ENCODE measurements around the gene GPSM1. TPM values are rescaled to one million over a fixed set of nuclear protein-coding genes. Genes with fewer than 3 reads are reported as not detected.

The GPSM1 gene
- total and polyA plus RNA-seq, 8 donors: 3.5 to 17.4 (median 12.1) TPM

GRCh38 chr9:136292591-136293448 lies 34.5 kb upstream of the GPSM1 start:
- H3K27me3 ChIP-seq: peaks cover 0 to 62% (median 6%) of the 10 kb centered on the region in 3 donors
- H3K4me1 ChIP-seq: peaks cover 0 to 31% (median 21%) of the 10 kb centered on the region in 4 donors
- intact Hi-C loops (cut with DNase I; ENCODE audit: low total_unique reads): no loop called here
- peak; percentile 43 to 61 for DNase-seq
- TF ChIP-seq POLR2AphosphoS5 (IDR thresholded peaks at IDR 0.05): no peak
- no peak for TF ChIP-seq EP300 (IDR thresholded peaks at IDR 0.05)
- TF ChIP-seq CTCF (IDR thresholded peaks at IDR 0.05): no peak
- no peak for TF ChIP-seq POLR2A (IDR thresholded peaks at IDR 0.05)
- H3K9me3 ChIP-seq: no peaks in the 10 kb centered on the region
- H3K36me3 ChIP-seq: no peaks in the 10 kb centered on the region
- no peak overlapping the region for H3K4me3 ChIP-seq
- WGBS, 5 donors: 46 to 65% (median 51%) methylated on average over 19 to 34 of the region's 34 CpGs
- no peak overlapping the region for H3K27ac ChIP-seq

DNA sequence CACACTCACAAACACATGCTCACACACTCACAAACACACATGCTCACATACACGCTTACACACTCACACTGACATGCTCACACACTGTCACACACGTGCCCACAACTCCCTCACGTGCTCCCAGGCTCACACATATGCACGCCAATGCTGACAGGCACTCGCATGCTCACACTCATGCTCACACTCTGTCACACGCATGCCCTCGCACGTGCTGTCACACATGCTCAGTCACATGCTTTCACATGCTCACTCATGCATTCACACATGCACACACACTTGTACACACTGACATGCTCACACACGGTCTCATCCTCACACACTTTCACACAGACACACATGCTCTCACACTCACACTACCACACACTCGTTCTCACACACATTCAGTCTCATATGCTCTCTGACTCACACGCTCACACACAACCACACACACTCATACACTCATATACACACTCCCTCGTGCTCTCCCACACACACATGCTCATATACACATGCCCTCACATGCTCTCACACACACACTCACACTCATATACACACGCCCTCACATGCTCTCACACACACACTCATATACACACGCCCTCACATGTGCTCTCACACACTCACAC lies 33.8 kb upstream of the GPSM1 start:
- TF ChIP-seq POLR2A (IDR thresholded peaks at IDR 0.05) (no peak), POLR2AphosphoS5 (IDR thresholded peaks at IDR 0.05) (no peak), CTCF (IDR thresholded peaks at IDR 0.05) (no peak), EP300 (IDR thresholded peaks at IDR 0.05) (no peak)
- H3K27ac ChIP-seq: no peak overlapping the region
- H3K36me3 ChIP-seq: no peaks in the 10 kb centered on the region
- no peak for DNase-seq
- no peak overlapping the region for H3K4me3 ChIP-seq
- peaks cover 0 to 62% (median 0%) of the 10 kb centered on the region in 3 donors for H3K27me3 ChIP-seq
- intact Hi-C loops (cut with DNase I; ENCODE audit: low total_unique reads): no loop called here
- H3K4me1 ChIP-seq: peaks cover 0 to 33% (median 22%) of the 10 kb centered on the region in 4 donors
- H3K9me3 ChIP-seq: no peaks in the 10 kb centered on the region
- 84 to 89% (median 85%) methylated on average over 14 of the region's 14 CpGs for WGBS, 5 donors

- Histone ChIP-seq H3K4me1 (peaks cover 0 to 33% (median 22%) of the 10 kb centered on the region in 4 donors), H3K36me3 (no peaks in the 10 kb centered on the region), H3K27me3 (peaks cover 0 to 61% (median 0%) of the 10 kb centered on the region in 3 donors), H3K9me3 (no peaks in the 10 kb centered on the region), H3K4me3 (no peak overlapping the region), H3K27ac (no peak overlapping the region)
- TF ChIP-seq CTCF (IDR thresholded peaks at IDR 0.05): no peak
- TF ChIP-seq EP300 (IDR thresholded peaks at IDR 0.05): no peak
- no peak for TF ChIP-seq POLR2AphosphoS5 (IDR thresholded peaks at IDR 0.05)
- TF ChIP-seq POLR2A (IDR thresholded peaks at IDR 0.05): no peak
- intact Hi-C loops (cut with DNase I; ENCODE audit: low total_unique reads): no loop called here
- WGBS, 5 donors: 77 to 84% (median 79%) methylated on average over 5 of the region's 5 CpGs
- no peak for DNase-seq
These were observed 32.9 kb upstream of the GPSM1 start for GRCh38 chr9:136294437-136294836.

DNA sequence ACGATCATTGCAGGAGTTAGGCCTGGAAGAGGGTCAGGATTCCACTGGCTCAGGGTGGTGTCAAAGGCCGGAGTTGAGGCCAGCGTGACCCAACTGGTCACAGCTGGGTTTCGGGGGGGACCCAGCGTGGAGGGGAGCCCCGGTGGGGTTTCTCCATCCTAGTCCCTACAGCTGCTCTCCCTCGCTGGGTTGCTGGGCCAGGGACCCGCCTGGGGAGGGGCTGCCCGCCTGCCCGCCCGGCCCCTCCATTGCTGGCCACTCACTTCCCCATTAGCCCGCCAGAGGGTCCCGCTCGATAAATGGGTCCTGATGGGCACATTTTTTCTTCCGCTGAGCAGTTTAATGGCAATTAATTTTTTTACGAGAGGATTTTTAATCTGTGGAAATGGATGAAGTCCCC lies 32.3 kb upstream of the GPSM1 start:
- no peak overlapping the region for H3K27ac ChIP-seq
- peaks cover 0 to 58% (median 0%) of the 10 kb centered on the region in 3 donors for H3K27me3 ChIP-seq
- H3K36me3 ChIP-seq: no peaks in the 10 kb centered on the region
- H3K4me1 ChIP-seq: peaks cover 0 to 33% (median 22%) of the 10 kb centered on the region in 4 donors
- H3K9me3 ChIP-seq: no peaks in the 10 kb centered on the region
- no peak for DNase-seq
- TF ChIP-seq POLR2AphosphoS5 (IDR thresholded peaks at IDR 0.05): no peak
- no peak for TF ChIP-seq CTCF (IDR thresholded peaks at IDR 0.05)
- no peak for TF ChIP-seq EP300 (IDR thresholded peaks at IDR 0.05)
- TF ChIP-seq POLR2A (IDR thresholded peaks at IDR 0.05): no peak
- WGBS, 5 donors: 81 to 95% (median 92%) methylated on average over 16 of the region's 16 CpGs
- no peak overlapping the region for H3K4me3 ChIP-seq
- intact Hi-C loops (cut with DNase I; ENCODE audit: low total_unique reads): no loop called here
